HG03039 (cell line): ENCODE results near the gene ZNF224.
A peak's percentile ranks its signal among the peaks of the same experiment; 100 is the strongest.

Experiments used
- ATAC-seq: cut with Tn5 transposase; IDR thresholded peaks from one replicate; pipeline ENCODE4 v1.9.1; 2021; ENCODE audit warnings: mild to moderate bottlenecking, moderate library complexity; ENCODE audit not compliant: unreplicated experiment

The ZNF224 gene

DNA sequence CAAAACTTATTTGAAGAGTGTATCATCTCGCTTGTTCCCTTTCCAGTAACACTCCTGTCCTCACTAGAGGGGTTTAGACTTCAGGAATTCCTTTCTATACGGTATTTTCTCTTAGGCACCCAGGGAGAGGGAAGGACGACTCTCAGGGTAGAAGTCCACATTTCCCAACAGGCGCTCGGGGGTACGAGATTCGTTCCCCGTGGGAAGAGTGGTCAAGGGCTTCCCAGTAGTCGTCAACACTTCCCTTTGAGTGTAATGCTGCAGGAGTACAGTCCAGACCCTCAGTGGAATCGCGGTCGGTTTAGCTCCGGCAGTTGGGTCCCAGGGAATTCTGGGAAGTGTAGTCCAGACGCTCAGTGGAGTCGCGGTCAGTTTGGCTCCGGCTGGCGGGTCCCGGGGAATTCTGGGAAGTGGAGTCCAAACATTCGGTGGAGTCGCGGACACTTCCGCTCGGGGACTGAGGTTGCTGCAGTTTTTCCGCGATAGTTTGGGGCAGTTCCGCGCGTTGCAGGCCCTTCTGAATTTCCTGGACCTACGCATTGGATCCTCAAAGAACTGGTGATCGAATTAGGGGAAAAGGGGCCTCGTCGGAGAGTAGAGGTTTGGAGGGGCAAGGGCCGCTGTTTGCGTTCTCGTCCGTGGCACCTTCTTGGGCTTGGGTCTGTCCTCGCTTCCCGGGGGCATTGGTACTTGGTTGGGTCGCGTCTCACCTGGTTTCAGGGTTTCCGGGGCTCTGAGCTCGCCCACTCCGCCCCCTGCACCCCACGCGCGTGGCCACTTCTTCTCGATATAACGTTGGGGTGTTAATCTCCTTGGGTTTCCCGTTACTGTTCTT is at the start of gene ZNF224:
ZNF224 (plus strand) TSS at position 431 of the 835 bp plus-strand sequence. CDS start 3,513 bp downstream, outside the sequence.
- ATAC-seq, result peak; percentile 77

DNA sequence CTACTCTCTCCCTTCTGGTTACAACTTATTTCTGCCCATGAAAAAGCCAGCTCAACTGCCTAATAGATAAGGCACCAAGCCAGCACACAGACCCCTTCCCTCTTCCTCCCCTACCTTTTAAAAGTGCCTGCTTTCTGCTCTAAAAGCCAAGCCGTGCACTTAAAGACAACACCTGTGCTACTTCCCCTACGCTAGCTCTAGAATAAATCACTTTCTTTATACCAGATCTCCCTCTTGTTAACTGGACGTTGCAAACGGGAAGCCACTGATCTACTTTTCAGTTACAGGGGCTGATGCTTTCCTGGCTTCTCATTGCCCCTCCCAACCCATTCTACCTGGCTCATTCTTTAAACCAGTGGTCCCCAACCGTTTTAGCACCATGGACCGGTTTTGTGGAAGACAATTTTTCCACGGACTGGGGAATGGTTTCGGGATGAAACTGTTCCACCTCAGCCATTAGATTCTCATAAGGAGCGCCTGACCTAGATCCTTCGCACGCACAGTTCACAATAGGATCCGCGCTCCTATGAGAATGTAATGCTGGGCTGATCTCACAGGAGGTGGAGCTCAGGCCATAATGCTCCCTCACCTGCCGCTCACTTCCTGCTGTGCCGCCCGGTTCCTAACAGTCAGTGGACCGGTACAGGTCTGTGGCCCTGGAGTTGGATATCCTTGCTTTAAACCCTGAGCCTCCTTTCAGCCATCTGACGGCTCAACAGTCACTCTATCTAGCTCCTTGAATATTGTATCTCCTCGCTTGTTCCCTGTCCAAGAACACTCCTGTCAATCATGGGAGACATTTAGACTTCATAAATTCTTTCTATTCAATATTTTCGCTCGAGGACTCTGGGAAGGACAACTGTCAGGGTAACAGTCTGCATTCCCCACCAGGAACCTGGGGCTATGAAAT is 43.2 kb upstream of the ZNF224 start:
- no peak for ATAC-seq

DNA sequence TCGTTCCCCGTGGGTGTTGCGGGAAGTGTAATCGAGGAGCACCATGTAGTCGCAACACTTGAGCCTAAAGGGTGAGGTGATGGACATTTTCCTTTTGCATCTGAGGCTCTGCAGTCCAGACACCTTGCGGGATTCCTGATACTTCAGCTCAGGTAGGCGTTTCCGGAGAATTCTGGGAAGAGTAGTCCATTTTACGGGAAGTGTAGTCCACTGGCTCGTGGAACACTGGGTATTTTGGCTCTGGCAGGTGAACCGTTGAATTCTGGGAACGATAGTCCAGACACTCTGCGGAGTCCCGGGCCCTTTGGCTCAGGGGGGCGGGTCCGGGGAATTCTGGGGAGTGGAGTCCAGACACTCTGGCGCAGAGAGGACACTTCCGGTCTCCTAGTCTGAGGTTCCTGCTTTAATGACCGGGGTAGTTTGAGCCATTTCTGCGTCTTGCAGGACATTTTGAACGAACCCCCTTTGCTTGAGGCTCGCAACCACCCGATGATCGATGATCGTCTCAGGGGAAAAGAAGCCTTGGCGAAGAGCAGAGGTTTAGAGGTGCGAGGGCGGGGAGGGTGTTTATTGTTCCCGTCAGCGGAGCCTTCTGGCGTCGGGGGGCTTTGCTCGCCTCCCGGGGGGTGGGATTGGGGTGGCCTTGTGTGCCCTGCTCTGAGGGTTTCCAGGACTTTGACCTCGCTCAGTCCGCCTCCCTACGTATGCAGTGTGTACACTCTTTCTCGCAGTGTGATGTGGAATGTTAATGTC is 42.3 kb upstream of the ZNF224 start, which contains the start of gene ZNF223:
ZNF223 (plus strand) TSS at position 387 of the 753 bp plus-strand sequence. CDS start 3,141 bp downstream, outside the sequence.
- ATAC-seq, result peak; percentile 67

DNA sequence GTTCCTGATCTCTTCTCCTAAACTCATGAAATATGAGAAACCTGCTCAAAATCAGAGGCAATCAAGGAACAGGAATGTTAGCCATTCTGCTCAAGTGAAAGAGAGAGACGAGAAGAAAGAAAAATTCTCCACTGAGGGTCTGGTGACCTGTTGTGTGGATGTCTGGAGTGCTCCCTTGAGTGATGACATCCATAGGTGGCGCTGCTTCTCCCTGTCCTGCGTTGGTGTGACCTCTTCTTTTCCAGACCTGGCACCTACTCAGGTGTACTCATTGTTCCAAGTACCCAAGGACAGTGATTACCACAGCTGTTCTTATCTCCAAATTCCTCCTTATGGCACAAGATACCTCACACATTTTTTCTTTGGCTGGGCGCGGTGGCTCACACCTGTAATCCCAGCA is 38.3 kb upstream of the ZNF224 start:
- no peak for ATAC-seq

DNA sequence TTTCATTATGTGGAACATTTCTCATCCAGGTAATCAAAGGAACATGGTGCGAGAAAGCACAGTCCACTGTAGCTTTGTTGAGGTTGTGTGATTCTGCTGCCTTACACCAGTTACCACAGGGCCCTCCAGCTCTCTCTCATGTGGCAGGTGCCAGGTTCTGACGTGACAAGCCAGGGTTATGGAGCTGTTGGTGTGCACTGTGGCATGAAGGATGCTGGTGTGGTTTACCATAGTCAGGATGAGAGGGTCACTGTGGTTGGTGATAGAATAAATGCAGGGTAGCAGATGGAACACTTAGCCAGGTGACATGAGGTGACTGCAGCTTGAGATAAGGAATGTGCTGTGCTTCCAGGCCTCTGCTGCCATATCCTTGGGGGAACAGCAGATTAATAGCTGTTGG is 34.9 kb upstream of the ZNF224 start:
- no peak for ATAC-seq

DNA sequence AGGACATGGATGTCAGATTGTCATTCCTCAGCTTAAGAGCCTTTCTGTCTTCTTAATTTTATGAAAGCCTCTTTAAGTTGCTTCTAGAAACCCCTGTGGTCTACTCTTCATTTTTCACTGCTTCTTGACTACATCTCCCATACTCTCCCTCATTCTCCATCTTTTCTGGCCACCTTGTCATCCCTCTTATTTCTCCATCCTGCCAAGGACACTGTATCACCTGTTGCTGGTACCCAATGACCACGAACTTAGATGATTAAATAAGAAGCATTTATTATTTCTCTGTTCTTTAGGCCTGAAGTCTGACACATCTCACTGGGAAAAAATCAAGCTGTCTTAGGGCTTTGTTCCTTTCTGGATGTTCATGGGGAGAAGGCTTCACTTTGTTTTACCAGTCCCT is 33.1 kb upstream of the ZNF224 start:
- ATAC-seq, result no peak

DNA sequence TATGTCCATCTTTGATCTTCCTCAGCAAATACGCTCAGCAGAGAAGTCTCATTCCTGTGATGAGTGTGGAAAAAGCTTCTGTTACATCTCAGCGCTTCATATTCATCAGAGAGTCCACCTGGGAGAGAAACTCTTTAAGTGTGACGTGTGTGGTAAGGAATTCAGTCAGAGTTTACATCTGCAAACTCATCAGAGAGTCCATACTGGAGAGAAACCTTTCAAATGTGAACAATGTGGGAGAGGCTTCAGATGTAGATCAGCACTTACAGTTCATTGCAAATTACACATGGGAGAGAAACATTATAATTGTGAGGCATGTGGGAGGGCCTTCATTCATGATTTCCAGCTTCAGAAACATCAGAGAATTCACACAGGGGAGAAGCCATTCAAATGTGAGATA is 27.9 kb upstream of the ZNF224 start:
- no peak for ATAC-seq

DNA sequence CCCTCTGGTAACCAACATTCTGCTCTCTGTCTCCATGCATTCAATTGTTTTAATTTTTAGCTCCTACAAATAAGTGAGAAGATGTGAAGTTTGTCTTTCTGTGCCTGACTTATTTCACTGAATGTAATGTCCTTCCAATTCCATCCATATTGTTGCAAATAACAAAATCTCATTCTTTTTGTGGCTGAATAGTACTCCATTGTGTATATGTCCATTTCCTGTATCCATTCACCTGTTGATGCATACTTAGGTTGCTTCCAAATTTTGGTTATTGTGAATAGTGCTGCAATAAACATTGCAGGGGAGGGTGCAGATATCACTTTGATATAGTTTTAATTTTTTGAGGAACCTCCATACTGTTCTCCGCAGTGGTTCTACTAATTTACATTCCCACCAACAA is 24.7 kb upstream of the ZNF224 start:
- ATAC-seq, result no peak

DNA sequence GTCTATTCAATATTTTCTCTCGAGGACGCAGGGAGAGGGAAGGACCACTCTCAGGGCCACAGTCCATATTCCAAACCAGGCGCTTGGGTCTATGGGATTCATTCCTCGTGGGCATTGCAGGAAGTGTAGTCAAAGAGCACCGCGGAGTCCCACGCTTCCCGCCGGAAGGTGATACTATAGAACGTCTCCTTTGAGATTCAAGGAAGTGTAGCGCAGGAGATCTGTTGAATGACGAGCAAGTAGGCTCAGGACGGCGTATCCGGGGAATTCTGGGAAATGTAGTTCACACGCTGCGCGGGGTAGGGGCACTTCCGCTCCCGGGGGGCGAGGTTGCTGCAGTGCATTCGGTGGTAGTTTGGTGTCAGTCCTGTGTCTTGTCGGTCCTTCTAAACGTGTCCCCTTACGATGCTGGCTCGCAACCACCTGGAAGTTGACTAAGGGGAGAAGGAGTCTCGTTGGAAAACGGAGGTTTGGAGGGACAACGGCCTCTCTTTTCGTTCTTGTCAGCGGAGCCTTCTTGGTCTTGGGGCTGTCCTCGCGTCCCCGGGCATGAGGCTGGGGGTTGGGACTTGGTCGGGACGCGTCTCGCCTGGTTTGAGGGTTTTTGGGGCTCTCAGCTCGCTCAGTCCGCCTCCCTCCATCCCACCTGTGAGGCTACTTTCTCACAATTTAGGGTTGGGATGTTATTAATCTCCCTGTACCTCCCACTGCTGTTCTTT is 22.2 kb upstream of the ZNF224 start, which contains the start of gene ZNF284:
ZNF284 (plus strand) TSS at position 336 of the 719 bp plus-strand sequence. CDS start 4,231 bp downstream, outside the sequence.
- ATAC-seq, result peak; percentile 85

DNA sequence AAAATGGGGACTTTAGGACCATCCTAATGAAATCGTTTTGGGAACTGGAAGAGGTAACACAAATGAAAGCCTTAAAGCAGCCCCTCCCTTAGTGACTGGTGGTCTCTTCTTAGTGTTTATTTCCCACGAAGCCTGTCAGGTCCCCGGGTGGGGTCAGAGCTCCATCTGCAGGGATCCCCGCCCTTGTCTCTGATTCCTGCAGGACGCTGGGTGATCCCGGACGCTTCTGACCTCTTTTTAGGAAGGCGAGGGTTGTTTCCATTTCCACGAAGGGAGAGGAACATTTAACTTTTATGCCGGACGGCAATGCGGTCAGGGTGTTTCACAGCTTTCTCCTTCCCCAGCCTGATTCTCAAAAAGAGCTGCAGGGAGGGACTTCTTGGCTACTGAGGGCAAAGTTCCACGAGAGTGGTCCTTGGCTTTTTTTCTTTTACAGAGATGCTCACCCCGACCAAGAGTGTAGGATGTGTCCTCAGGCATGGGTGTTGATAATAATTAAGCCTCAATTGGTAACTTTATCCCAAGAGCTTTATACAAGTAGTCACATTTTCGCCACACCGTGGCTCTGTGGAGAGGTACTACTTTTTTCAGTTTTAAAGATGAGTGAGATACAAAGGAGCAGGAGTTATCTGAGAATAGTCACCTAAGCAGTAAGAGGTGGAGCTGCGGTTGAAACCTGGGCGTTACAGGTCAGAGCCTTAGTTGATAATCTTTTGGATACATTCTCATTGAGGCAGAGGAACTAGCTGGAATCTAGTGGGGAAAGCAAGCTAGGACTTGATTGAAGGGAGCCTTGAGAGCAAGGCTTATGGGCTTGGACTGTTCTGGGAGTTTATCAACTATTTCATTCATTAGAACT is 21.4 kb upstream of the ZNF224 start:
- no peak for ATAC-seq

DNA sequence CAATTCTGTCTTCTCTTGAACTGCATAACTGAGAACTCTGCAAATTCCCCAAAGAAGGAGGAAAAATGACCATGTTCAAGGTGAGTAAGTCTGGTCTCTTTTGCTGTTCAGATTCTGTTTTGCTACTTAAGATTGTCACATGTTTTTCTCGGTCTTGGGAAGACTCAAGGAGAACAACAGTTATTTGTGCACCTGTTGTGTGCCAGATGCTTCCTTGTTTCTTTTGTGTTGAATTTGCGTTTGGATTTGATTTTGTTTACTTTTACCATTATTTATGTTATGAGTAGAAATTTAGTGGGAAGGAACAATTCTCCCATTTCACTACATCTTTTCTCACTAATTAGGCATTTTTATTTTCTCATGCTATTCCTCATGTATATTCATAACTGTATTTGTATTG is 17.8 kb upstream of the ZNF224 start:
- ATAC-seq, result no peak

DNA sequence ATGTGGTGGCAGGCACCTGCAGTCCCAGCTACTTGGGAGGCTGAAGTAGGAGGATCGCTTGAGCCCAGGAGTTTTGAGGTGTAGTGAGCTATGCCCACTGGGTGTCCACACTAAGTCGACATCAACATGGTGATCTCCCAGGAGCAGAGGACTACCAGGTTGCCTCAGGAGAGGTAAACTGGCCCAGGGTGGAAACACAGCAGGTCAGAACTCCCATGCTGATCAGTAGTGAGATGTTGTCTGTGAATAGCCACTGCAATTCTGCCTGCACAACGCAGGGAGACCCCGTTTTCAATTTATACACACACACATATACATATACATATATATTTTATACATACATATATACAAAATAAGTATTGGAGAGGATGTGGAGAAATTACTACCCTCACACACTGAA is 2.1 kb upstream of the ZNF224 start:
- ATAC-seq, result no peak

DNA sequence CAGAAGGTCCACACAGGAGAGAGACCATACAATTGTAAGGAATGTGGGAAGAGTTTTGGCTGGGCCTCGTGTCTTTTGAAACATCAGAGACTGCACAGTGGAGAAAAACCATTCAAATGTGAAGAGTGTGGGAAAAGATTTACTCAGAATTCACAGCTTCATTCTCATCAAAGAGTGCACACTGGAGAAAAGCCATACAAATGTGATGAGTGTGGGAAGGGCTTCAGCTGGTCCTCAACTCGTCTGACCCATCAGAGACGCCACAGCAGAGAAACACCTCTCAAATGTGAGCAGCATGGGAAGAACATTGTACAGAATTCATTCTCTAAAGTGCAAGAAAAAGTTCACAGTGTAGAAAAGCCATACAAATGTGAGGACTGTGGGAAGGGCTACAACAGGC is 13.6 kb downstream of the ZNF224 start:
- ATAC-seq, result no peak

DNA sequence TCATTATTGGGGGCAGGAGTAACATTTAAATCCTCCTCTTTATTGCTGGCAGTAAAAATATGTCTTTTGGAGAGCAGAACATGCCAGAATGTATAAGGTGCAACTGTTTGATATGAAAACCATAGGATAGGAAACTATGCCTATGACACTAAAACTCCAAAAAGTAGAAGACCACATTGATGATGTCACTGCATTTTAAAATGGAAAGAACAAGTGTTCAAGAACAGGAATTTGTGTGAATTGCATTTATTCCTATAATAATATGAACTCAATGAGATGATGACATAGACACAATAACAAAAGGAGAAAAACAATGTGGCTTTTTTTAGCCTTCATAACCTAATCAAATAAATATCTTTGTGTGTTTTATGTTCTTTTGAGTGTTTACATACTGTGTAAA is 15.3 kb downstream of the ZNF224 start:
- ATAC-seq, result no peak

DNA sequence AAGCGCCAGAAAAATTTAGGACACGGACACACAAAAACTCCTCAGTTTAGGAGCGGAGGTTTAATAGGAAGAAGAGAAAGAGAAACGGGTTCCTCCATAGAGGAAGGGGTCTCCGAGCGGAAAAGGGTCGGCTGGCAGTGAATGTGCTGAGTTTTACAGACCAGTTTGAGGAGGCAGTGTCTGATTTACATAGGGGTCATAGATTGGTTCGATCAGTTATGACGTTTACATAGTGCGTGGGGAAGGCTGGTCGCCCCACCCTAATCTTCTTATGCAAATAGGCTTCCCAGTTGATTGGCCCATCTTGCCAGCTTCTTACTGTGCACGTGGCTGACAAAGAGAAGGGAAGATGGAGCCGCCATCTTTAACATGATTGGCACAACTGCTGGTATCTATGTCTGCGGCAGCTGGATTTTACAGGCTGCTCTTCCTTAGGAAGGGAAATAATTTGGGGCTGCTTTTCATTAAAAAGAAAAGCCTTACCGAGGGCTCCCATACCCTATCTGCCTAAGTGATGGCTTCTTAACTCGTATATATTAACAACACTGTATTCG is 17.8 kb downstream of the ZNF224 start:
- no peak for ATAC-seq

DNA sequence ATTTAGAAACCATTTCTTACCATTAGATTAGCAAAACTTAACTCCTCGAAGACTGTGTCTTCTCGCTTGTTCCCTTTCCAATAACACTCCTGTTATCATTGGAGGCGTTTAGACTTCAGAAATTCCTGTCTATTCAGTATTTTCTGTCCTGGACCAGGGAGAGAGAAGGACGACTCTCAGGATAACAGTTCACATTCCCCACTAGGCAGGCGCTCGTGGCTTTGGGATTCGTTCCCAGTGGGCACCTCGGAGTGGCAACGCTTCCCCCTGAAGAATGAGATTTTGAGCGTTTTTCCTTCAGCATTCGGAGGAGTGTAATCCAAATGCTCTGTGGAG is 18.6 kb downstream of the ZNF224 start:
- no peak for ATAC-seq

DNA sequence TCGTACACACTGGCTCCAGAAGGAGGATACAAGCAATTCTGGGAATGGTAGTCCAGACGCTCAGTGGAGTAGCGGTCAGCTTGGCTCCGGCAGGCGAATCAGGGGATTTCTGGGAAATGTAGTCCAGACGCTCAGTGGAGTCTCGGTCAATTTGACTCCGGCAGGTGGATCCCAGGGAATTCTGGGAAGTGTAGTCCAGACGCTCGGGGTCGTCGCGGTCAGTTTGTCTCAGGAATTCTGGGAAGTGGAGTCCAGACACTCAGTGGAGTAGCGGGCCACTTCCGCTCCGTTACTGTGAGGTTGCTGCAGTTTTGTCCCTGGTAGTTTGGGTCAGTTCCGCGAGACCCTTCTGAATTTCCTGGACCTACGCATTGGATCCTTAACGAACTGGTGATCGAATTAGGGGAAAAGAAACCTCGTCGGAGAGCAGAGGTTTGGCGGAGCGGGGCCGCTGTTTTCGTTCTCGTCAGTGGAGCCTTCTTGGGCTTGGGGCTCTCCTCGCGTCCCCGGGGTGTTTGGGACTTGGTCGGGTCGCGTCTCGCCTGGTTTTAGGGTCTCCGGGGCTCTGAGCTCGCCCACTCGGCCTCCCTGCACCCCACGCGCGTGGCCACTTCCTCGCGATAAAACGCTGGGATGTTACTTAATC is 19.1 kb downstream of the ZNF224 start, which contains the start of gene ZNF225:
ZNF225 (plus strand) TSS at position 262 of the 646 bp plus-strand sequence. CDS start 2,429 bp downstream, outside the sequence.
- ATAC-seq, result peak; percentile 90

DNA sequence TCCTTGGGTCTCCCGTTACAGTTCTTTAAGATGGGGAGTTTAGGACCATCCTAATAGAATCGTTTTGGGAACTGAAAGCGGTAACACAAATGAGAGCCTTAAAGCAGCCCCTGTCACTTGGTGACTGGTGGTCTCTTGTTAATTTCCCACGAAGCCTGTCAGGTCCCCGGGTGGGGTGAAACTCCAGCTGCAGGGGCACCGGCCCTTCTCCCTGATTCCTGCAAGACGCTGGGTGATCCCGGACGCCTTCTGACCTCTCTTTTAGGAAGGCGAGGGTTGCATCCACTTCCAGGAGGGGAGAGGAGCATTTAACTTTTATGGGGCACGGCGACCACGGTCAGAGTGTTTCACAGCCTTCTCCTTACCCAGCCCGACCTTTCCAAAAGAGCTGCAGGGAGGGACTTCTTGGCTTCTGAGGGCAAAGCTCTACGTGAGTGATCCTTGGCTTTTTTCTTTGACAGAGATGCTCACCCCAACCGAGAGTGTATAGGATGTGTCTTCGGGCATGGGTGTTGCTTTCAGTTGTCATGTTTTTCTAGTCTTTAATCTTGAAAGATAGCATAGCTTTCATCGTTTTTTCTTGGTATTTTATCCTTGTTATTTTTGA is 19.7 kb downstream of the ZNF224 start:
- ATAC-seq, result peak; percentile 4
